ENCODE measurements around the gene GLI3.

- no peak for TF ChIP-seq CTCF (conservative IDR thresholded peaks at IDR 0.05; ENCODE audit: low read depth, low read length)
- no peak for TF ChIP-seq POLR2A (IDR thresholded peaks at IDR 0.05; ENCODE audit: low read depth, low read length)
- TF ChIP-seq USF2 (IDR thresholded peaks at IDR 0.05; ENCODE audit: low read depth, low read length) = no peak
- no peak for TF ChIP-seq RAD21 (IDR thresholded peaks at IDR 0.05; ENCODE audit: low read length)
Measured at GRCh38 chr7:42263971-42264370, 27.0 kb upstream of the GLI3 start.

Measured in IMR-90 (cell line).